ENCODE results near the gene CAMK1G.

CAMK1G gene

GRCh38 chr1:209583408-209583807 lies at the start of gene CAMK1G:
TSS of gene CAMK1G (plus strand) at chr1:209583714. CDS start at chr1:209594984, 11,270 bp downstream.
- DNase-seq = no peak

DNA sequence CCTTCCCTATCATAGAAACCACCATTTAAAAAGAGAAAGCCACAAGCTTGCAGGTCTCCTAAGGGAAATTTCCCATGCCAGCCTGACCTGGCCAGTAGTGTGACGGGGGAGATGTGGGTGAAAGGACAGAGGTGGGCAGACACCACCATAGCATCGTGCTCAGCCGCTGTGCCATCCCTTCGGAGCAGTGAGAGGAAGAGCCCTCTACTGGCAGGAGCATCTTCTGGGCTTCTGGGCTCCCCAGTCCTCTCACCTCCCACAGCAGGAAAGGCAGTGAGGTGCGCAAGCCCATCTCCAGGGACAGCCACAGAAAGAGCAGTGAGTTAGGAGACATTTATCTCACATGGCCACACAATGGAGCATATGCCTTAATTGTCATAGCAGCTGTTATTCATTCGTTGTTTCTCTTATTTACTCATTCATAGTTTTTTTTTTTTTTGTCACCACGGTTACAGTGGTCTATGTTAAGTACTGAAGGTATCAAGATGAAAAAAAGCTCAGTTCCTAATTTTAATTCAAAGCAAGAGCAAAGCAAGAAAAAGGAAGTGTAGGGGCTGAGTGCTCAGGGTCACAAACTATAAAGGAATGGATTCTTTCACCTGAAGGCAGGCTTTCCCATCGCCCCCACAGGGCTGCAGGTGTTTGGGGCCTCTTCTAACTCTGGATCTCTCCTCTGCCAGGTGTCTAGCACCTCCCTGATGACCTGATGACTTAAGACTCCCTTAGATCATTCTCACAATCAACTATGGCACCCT lies 48.8 kb upstream of the CAMK1G start:
- no peak for DNase-seq

GRCh38 chr1:209536843-209537242 lies 46.7 kb upstream of the CAMK1G start:
- DNase-seq = no peak

- DNase-seq = no peak
Measured at GRCh38 chr1:209537336-209538114, 46.0 kb upstream of the CAMK1G start.

DNA sequence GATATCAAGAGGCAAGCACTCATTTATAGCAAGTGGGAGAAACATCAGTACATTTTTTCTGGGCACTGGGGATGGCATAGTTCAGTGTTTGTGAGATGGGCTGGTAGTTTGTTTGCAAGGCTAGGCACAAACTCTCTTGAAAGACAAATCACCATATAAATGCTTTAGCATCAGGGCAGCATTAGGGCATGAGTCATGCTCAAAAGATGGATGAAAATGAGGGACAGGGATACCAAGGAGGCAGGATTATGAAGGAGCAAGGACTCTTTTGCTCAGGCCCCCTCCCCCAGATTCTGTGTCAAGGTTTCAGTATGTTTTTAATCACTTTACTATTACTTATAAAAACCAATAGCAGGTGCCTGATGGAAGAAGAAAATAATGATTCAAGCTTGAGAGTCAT lies 43.9 kb upstream of the CAMK1G start:
- DNase-seq = no peak

- no peak for DNase-seq
Measured at GRCh38 chr1:209542585-209542984, 40.9 kb upstream of the CAMK1G start.

DNA sequence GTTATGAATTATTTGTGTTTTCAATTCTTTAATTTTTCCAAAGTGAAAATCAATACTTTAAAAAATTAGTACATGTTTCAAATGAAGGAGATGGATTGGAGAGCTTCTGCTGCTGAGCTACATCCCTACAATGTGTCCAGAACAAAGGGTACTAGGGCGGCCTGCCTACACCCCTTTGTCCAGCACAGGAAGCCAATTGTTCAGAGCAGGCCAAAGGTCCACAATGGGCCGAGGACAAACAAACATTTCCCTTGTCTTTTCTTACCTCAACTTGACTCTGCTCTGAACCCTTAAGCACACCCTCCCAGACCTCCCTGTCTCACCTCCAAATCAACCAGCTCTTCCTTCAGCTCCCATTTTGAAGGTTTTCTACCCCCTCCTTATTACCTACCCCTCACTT lies 39.4 kb upstream of the CAMK1G start:
- DNase-seq = no peak

DNA sequence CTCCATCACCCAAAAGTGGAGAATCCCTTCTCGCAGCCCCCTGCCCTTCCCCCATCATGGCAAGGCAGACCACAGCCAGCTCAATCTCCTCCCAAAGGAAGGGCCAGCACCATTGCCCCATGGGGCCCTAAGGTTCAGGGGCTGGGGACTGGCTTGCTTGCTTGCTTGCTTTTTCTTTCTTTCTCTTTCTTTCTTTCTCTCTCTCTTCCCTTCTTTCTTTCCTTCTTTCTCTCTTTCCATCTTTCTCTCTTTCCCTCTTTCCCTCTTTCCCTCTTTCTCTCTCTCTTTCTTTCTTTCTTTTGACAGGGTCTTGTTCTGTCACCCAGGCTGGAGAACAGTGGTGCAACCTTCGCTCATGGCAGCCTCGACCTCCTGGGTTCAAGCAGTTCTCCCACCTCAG lies 38.1 kb upstream of the CAMK1G start:
- no peak for DNase-seq

DNA sequence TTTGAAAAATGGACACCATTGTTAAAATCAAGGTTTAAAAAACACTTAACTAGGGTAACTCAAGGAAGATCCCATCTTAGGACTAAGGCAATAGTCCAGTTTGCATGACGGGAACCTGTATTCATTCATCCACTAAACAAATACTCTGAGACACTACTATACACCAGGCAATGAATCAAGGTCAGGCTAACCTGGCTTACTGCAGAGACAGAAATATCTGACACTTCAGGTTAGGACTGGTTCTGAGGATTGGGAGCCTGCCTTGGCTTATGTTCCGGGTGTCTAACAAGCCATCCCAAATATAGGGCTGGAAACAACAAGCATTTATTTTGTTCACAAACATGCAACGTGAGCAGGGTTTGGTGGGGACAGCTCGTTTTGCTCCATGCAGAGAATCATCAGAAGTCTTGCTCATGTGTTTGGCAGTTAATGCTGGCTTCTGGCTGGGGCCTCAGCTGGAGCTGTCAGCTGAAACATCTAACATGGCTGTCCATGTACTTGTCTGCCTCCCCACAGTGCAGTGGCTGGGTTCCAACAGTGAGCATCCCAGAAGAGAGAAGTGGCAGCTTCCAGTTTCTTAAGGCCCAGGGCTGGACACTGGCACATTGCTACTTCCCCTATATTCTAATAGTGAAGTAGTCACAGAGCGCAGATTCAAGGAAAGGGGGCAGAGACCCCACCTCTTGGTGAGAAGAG lies 37.0 kb upstream of the CAMK1G start:
- DNase-seq = no peak

DNA sequence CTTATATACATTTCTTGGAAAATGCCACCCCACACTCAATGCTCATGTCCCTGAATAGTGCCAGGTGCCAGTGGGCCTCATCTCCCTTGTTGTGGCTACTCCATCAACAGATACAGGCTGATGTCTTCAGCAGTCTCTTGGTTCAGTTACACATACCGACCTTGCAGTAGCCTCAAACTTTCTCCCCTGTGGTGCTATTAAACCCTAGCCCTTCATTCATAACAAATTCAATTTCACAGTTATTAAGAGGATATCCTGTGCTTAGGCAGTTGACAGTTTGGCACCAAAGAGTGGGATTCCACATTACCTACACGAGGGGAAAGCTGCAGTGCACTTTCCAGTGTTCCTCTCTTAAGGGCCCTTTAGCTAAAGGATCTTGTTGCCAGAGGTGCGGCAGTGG lies 35.9 kb upstream of the CAMK1G start:
- DNase-seq = no peak

- no peak for DNase-seq
Measured at GRCh38 chr1:209549443-209550205, 33.9 kb upstream of the CAMK1G start.

GRCh38 chr1:209550519-209550918 lies 33.0 kb upstream of the CAMK1G start:
- DNase-seq = no peak

DNA sequence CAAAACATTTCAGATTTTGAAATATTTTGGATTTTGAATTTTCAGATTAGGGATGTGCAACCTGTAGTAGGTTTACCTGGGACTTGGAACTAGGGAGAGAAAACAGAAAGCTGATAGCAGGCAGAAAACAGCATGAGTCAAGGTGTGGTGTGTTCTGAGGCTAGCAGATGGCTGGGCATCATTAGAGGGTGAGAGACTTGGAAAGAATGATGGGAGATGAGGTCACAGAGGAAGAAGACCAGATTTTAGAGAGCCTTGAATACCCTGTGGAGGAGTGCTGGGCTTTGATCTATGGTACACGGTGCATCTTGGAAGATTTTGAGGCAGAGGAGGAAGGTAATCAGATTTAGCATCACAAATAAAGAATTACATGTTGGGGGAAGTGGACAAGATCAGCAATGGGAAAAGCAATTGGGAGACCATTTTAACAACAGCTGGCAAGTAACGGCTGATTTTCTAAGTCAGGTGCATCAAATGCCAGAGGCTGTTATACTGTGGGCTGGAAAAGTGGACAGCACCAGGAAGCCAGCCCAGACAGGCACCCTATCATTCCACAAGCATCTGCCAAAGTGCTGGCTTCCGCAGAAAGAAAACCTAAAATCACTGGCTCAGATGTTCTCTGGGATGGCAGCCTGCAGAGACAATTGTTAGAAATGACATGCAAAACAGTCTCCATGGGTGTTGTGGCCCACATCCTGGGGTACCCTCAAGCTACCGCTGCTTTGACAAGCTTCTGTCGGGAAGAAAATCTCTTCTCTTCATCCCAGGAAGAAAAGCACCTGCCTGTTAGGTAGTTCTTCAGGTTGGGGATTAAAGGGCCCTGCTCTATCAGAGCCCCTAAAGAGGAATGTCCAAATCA lies 30.9 kb upstream of the CAMK1G start:
- DNase-seq = no peak

DNA sequence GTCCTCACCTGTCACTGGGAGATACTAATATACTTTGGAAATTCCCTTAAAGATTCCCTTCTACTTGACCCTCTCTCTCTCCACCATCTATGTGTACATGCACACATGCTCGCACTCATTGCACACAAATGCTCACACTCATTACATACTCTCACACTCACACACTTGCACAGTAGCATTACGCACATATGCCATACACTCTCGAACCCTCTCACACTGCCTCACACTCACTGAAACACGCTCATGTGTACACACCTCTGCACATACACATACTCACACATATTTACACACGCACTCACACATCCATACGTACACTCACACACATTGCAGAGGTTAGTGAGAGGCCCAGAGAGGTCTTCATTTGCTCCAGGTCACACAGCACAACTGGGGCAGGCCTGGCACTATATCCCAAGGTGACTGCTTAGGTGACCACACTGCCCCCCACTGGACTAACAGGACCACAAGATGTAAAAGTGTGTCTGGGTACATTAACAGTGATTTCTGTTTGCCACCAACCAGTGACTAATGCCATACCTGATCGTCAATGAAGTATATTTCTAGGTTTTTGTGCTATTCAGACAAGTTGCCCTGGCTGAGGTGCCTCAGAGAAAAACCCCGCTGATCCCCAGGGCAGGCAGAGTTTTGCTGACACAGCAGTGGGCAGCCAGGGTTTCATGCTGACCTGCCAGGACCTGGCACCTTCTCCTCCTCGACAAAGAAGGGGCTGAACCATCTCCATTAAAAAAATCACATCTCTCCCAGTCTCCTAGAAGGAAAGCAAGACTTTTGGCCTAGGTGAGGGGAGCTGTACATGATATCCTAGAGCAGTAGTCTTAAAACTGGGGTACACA lies 28.5 kb upstream of the CAMK1G start:
- no peak for DNase-seq

- no peak for DNase-seq
Measured at GRCh38 chr1:209556162-209556690, 27.3 kb upstream of the CAMK1G start.

GRCh38 chr1:209557221-209557620 lies 26.3 kb upstream of the CAMK1G start:
- DNase-seq = no peak

- no peak for DNase-seq
Measured at GRCh38 chr1:209560529-209560928, 23.0 kb upstream of the CAMK1G start.

DNA sequence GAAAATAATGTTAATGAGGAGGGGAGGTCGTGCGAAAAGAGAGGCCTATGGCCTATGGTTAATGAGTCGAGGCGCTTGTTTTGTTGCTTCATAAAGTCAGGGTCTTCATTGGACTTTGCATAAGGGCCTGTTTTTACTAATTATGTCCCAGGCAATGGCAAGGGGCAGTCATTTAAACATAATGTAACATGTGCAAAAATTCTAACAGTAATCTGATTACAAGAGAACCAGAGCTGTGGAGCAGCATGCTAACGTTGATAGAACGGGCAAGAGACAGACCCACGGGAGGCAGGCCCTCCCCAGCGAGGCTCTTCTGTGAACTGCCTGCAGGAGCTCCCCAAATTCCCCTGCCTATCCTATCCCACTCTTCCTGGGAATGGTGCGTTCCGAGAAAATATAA lies 22.6 kb upstream of the CAMK1G start:
- DNase-seq = no peak

DNA sequence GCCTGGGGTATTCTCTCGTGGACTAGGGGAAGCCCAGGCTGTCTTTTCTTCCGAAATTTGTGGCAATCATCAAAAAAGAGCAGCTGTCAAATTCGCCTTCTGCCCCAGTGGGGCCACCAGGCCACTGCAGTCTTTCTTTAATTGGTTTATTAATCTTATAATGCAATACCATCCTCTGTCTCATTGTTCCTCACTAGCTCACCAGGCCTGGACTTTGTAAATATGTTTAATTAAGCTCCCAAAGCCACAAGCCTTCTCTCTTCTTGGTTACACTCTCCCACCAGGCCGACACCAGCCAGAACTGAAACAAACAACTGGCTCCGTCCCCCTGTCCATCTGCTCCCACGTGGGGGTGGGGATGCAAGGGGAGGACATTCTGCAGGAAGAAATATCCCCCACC lies 22.0 kb upstream of the CAMK1G start:
- no peak for DNase-seq

GRCh38 chr1:209564849-209565248 lies 18.7 kb upstream of the CAMK1G start:
- DNase-seq = no peak
